NCI-H226 (cell line): ENCODE data around the gene CACNG7.

Experiments
- DNase-seq: peaks from one replicate; pipeline ENCODE4 v3.0.0-alpha.2; 2015

Gene CACNG7

DNA sequence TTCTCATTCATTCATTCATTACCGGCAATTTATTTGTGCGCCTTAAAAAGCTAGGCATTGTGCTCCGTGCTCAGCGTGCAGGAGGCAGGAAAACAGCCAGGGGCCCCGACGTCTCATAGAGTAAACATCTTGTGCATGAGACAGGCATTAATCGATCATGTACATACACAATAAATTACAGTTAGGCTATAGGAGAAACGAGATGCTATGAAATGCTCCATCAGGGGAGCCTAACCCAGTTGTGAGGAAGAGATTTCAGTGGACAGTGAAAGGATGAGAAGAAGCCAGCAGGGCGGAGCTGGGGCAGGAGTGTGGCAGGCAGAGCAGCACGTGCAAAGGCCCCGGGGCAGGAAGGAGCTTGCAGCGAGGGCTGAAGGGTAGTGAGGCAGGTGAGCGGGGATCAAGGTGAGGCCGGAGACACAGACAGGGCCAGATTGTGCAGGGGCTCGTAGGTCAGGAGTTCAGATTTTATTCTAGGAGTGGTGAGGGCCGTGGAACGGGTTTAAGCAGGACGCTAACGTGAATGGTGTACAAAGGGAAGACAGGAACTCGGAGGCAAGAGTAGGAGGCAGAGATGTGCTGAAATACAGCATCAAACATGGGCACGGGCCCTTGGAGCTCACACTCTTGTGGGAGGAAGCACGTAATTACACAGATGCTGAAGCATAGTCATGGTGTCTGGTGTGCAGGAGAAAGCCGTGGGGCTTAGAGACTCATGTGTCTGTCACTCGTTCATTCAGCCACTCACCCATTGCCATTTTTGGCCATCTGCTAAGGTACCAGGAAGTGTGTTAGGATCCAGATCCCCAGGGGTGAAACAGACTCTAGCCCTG, 74.6 kb downstream of the CACNG7 start:
- no peak for DNase-seq

DNA sequence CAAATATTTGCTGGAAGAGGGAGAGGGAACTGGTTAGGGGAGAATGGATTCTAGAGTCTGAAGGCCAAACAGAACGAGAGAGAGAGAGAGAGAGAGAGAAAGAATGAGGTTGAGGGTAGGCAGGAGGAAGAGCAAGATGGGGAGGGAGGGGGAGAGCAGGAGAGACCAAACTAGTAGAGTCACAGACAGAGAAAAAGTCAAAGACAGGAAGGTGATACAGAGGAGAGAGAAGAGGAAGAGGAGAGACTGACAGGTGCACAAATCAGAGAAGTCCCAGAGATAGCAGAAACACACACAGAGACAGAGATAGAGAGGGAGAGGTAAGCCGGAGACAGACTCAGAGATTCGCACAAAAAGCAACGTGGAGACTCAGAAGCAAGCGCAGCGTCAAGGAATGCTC, 76.8 kb downstream of the CACNG7 start:
- DNase-seq: no peak

DNA sequence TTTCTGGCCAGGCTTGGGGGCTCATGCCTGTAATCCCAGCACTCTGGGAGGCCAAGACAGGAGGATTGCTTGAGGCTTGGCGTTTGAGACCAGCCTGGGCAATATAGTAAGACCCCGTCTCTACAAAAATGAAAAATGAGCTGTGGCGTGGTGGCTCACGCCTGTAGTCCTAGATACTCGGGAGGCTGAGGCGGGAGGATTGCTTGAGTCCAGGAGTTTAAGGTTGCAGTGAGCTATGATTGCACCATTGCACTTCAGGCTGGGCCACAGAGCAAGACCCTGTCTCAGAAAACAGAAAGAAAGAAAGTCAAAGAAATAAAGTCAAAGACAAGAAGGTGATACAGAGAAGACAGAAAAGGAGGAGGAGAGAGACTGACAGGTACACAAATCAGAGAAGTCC, 79.9 kb downstream of the CACNG7 start:
- no peak for DNase-seq

DNA sequence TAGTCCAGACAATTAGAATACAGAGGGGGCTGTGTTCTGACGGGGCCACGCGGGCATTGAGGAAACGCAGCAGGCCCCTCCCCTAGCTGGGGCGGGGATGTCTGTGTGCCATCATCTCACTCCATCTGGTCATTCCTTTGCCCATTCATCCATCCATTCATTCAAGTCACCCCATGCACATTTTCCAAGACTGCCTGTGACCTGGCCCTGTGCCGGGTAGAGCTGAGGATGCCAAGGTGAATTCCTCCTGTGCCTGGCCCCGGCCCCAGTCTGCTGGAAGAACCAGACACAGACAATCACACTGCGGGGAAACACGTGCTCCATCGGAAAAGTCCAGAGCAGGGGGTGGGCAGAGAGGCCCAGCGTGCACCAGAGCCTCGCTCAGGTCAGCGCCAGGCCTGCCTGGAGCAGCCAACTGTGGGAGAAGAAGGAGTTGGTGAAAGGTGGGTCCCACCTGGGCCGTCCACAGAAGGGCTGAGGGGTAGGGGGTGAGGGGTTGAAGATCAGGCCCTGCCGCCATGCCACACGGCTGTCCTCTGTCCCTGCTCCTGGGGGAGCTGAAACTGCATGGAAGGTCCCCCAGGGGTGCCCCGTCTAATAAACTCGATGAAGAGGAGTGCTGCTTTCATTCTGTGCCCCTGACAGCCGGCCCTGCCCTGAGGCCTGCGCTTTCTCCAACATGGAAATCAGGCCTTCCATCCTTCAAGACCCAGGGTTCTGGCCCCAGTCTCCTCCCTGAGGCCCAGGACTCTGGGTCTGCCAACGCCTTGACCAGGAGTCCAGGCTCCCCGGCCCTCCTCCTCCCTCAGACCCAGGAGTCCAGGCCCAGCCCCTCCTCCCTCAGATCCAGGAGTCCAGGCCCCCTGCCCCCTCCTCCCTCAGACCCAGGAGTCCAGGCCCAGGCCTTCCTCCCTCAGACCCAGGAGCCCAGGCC, 80.8 kb downstream of the CACNG7 start:
- peak; percentile 34 for DNase-seq

DNA sequence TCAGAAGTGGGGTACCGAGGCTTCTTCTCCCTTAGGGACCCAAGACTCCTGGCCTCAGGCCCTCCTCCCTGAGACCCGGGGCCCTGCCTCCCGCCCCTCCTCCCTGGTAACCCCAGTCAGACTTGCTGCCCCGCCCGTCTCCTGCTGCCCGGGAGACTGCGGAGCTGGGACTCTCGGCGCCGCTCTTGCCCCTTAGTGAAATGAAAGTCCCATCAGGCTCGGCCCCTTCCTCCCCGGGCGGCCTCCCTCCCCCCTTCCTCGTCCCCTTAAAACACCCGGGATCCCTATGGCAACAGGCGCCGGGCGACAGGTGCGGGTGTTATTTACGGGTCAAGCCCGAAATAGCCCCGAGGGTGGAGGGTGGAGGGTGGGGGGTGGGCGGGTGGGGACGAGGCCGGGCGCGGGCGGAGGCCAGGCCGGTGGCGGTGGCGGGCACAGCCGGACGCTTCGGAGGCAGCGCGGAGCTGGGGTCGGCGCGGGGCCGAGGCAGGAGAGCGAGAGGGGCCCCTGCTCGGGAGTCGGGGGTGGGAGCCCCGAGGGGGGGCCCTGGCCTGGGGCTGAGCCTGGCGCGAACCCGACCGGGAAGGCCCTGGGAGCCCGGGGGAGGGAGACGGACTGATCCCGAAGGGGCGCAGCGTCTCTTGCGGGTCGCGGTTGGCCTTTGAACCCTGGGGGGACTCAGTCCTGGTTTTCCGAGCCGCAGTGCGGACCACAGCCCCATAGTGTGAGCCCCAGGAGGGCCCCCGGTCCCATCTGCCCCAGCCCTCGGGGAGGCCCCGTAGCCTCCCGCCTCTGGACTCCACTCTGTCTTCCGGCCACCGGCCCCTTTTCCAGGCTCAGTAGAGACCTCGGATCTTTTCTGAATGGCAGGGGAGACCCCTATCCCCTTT, 82.4 kb downstream of the CACNG7 start, which contains the start of gene CACNG6:
Gene CACNG6, plus strand, starts transcription at position 414 of the 890 bp plus-strand sequence. CDS start 1,241 bp downstream, outside the sequence.
- peak; percentile 43 for DNase-seq

DNA sequence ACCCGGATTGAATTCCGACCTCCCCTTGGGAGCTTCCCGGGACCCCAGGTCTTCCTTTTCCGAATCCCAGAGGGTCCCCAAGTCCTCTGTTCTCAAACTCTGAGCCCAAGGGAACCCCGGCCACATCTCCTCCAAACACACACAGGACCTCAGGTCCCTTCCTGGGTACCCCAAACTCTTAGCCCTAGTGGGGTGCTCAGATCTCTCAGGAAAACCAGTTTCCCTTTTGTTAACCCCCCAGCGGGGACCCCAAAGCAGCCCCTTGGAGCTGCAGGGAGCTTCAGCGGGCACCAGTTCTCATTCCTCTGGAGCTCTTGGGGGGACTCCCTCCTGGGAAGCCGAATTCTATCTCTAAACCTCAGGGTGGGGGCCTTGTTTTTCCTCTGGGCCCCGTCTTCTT, 83.1 kb downstream of the CACNG7 start:
- DNase-seq: no peak

DNA sequence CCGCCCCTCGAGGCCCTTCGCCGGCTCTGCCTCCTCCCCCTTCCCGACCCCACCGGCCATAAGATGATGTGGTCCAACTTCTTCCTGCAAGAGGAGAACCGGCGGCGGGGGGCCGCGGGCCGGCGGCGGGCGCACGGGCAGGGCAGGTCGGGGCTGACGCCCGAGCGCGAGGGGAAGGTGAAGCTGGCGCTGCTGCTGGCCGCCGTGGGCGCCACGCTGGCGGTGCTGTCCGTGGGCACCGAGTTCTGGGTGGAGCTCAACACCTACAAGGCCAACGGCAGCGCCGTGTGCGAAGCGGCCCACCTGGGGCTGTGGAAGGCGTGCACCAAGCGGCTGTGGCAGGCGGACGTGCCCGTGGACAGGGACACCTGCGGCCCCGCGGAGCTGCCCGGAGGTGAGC, 83.7 kb downstream of the CACNG7 start:
- DNase-seq: no peak

DNA sequence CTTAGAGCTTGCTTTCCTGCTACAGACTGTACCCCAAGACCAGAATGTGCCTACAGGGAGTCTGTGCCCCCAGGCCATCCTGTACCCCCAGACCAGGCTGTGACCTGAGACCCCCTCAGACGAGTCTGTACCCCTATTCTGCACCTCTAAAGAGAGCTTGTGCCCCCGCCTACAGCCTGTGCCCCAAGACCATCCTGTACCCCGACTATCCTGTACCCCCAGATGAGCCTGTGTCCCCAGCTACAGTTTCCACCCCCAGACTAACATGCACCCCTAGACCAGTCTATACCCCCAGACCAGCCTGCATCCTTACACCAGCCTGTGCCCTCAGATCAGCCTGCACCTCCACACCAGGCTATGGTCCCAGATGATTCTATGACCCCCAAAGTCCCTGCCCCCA, 84.4 kb downstream of the CACNG7 start:
- no peak for DNase-seq
